ENCODE measurements around the gene MYO1D. TPM values are rescaled to one million over a fixed set of nuclear protein-coding genes. Genes with fewer than 3 reads are reported as not detected.
"Not testable (repeated sequence)": the region's sequence is repeated elsewhere in the genome, so short reads cannot be mapped to it uniquely, and the experiment has no call there.

MYO1D gene
- total and polyA plus RNA-seq, 12 donors: 13.6 to 103 (median 59.8) TPM

DNA sequence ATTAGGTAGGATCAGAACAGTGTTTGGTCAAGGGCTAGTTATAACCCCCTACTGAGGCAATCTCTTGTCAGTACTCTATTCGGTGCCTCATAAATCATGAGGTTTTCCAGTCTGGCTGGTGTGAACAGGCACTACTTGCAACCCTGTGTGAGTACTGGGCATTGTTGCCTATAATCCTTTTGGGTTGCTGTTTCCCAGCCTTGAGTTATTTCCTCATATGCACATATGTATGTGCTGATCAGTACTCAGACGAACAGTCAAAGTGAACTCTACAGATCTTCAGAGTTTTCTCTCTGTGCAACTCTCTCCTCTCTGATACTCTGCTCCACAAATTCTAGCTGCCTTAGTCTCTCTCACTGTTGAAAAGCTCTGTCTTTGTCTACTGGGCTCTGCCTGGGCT, 225.8 kb downstream of the MYO1D start:
- WGBS, 4 donors: 88 to 100% (median 96%) methylated on average over 2 of the region's 2 CpGs
- peaks cover 0 to 8% (median 0%) of the 10 kb centered on the region in 3 donors for H3K9me3 ChIP-seq (replicated peaks in 1 of 3)
- H3K27me3 ChIP-seq: no peaks in the 10 kb centered on the region
- no peak overlapping the region for H3K4me3 ChIP-seq
- no peak overlapping the region for H3K27ac ChIP-seq
- H3K36me3 ChIP-seq (replicated peaks in 1 of 2): peaks cover 0 to 12% of the 10 kb centered on the region in 2 donors
- intact Hi-C loops (cut with DNase I): no loop called here
- no peak for DNase-seq
- TF ChIP-seq POLR2A (IDR thresholded peaks at IDR 0.05) (no peak), CTCF (IDR thresholded peaks at IDR 0.05) (no peak)
- H3K4me1 ChIP-seq (replicated peaks in 1 of 2): no peaks in the 10 kb centered on the region

DNA sequence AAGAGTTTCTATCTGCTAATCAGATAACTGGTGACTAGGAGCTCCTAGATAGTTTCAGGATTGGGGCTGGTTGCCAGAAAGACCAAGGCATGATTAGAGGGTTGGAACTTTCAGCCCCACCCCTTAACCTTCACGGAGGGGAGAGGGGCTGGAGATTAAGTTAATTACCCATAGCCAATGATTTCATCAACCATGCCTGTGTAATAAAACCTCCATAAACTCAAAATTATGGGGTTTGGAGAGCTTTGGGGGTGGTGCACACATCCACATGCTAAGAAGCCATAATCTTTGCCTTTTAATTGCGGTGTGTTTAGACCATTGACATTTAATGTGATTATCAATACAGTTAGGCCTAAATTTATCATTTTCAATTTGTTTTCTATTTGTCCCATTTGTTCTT, 228.5 kb downstream of the MYO1D start:
- peaks cover 0 to 4% of the 10 kb centered on the region in 2 donors for H3K36me3 ChIP-seq (replicated peaks in 1 of 2)
- H3K27me3 ChIP-seq: no peaks in the 10 kb centered on the region
- H3K27ac ChIP-seq: no peak overlapping the region
- H3K4me3 ChIP-seq: no peak overlapping the region
- no peaks in the 10 kb centered on the region for H3K4me1 ChIP-seq (replicated peaks in 1 of 2)
- no peak for DNase-seq
- TF ChIP-seq CTCF (IDR thresholded peaks at IDR 0.05) (no peak), POLR2A (IDR thresholded peaks at IDR 0.05) (no peak)
- H3K9me3 ChIP-seq (replicated peaks in 1 of 3): peaks cover 0 to 8% (median 0%) of the 10 kb centered on the region in 3 donors
- intact Hi-C loops (cut with DNase I): no loop called here
- WGBS, 4 donors: 89 to 96% (median 93%) methylated on average over 2 of the region's 2 CpGs

GRCh38 chr17:32646941-32647340, 230.0 kb downstream of the MYO1D start:
- no peak overlapping the region for H3K27ac ChIP-seq
- no peak for DNase-seq
- H3K4me3 ChIP-seq: no peak overlapping the region
- no peaks in the 10 kb centered on the region for H3K4me1 ChIP-seq (replicated peaks in 1 of 2)
- no peaks in the 10 kb centered on the region for H3K36me3 ChIP-seq (replicated peaks in 1 of 2)
- intact Hi-C loops (cut with DNase I): no loop called here
- peaks cover 0 to 8% (median 0%) of the 10 kb centered on the region in 3 donors for H3K9me3 ChIP-seq (replicated peaks in 1 of 3)
- WGBS, 4 donors: 100% methylated on average over 2 of the region's 2 CpGs
- H3K27me3 ChIP-seq: no peaks in the 10 kb centered on the region
- TF ChIP-seq POLR2A (IDR thresholded peaks at IDR 0.05) (no peak), CTCF (IDR thresholded peaks at IDR 0.05) (no peak)

- WGBS, 4 donors: 90 to 100% (median 97%) methylated on average over 2 of the region's 2 CpGs
- H3K9me3 ChIP-seq (replicated peaks in 1 of 3); H3K27ac ChIP-seq; H3K4me3 ChIP-seq; H3K4me1 ChIP-seq (replicated peaks in 1 of 2); H3K36me3 ChIP-seq (replicated peaks in 1 of 2); DNase-seq; H3K27me3 ChIP-seq; intact Hi-C loops (cut with DNase I): not testable (repeated sequence)
These were observed 235.4 kb downstream of the MYO1D start for GRCh38 chr17:32641514-32641913.

DNA sequence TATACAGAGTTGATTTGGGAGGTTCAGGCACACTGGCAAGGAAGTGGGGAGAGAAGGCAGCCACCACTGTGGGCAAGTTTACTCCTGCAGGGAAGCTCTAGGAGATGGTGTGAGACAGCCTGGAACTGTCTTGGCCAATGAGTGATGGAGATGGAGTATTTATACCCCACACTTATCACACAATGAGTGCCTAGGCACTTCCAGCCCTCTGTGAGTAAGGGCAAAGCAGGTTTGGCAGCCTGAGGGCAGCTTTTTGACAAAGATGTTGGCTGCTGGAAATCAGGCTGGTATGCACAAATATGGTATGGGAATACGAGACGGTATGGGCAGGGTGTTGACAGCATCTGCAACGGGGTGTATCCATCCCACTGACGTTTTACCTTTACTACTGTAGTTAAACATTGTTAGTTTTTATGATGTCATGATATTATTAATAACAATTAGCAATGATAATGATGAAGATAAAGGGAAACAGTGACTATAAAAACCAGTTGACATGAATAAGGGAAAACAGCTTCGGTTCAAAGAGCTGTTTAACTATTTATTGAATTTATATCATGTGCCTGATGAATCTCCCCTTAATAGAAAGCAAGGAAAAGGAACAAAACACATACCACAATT, 240.2 kb downstream of the MYO1D start:
- no peaks in the 10 kb centered on the region for H3K4me1 ChIP-seq (replicated peaks in 1 of 2)
- intact Hi-C loops (cut with DNase I): no loop called here
- H3K27ac ChIP-seq: no peak overlapping the region
- no peaks in the 10 kb centered on the region for H3K36me3 ChIP-seq (replicated peaks in 1 of 2)
- no peaks in the 10 kb centered on the region for H3K9me3 ChIP-seq (replicated peaks in 1 of 3)
- 90 to 93% (median 92%) methylated on average over 5 of the region's 5 CpGs for WGBS, 4 donors
- no peak overlapping the region for H3K4me3 ChIP-seq
- TF ChIP-seq CTCF (IDR thresholded peaks at IDR 0.05) (no peak), POLR2A (IDR thresholded peaks at IDR 0.05) (no peak)
- no peaks in the 10 kb centered on the region for H3K27me3 ChIP-seq
- no peak for DNase-seq

Measured in adrenal gland (tissue), 12 donors.